ENCODE results near the gene LAGE3. TPM values are rescaled to one million over a fixed set of nuclear protein-coding genes. Genes with fewer than 3 reads are reported as not detected.

LAGE3 gene
- total and polyA plus RNA-seq, 2 of the 8 experiments (the other 6 are each of a cell fraction or from before 2014, with no cell fraction given), result 44.5 to 102 TPM

DNA sequence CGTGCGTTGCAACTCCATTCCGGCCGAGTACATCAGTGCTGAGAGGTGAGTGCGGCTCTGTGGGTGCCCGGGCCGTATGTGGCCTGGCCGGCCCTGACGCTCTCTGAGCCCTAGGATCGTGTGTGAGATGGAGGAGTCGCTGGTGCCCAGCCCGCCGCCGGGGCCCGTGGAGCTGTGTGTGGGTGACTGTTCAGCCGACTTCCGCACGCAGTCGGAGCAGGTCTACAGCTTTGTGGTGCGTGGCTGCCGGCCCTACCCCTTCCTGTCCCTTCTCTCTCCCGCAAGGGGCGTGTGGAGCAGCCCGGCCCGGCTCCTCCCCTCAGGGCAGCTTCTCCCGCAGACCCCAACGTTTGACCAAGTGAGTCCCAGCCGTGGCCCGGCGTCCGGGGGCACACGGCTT is 13.0 kb downstream of the LAGE3 start:
- Histone ChIP-seq H3K18ac (ENCODE audit: extremely low read depth, low read length) (no peak overlapping the region), H3K79me1 (ENCODE audit: low read depth, low read length) (no peaks in the 10 kb centered on the region), H4K91ac (replicated peaks; ENCODE audit: insufficient read length, low read length) (no peak overlapping the region), H3K27ac (ENCODE audit: low read depth, low read length) (no peak overlapping the region), H3K14ac (ENCODE audit: insufficient read length) (no peak overlapping the region), H3K9me3 (ENCODE audit: insufficient read depth in 2 of 2, low read depth in 1 of 2, low read length in 1 of 2) (no peaks in the 10 kb centered on the region), H2BK5ac (ENCODE audit: low read depth, low read length) (no peak overlapping the region), H3K4ac (replicated peaks; ENCODE audit: insufficient read length, low read depth, low read length) (no peak overlapping the region), H3K23me2 (ENCODE audit: low read depth, low read length) (no peaks in the 10 kb centered on the region), H3K4me3 (ENCODE audit: extremely low read depth in 1 of 4, insufficient read depth in 2 of 4, low read depth in 3 of 4, low read length in 4 of 4) (no peak overlapping the region), H2BK15ac (ENCODE audit: low read length) (no peak overlapping the region), H4K8ac (ENCODE audit: extremely low read depth, insufficient read depth, low read length) (no peak overlapping the region), H2AK5ac (ENCODE audit: low read depth, low read length) (no peak overlapping the region), H3K4me1 (replicated peaks in 1 of 4; ENCODE audit: control insufficient read depth in 3 of 4, insufficient read depth in 4 of 4, low read length in 3 of 4) (no peaks in the 10 kb centered on the region), H2AFZ (ENCODE audit: low read length) (no peak overlapping the region), H2BK20ac (ENCODE audit: low read length) (no peak overlapping the region), H4K5ac (ENCODE audit: insufficient read length, low read depth, low read length) (no peak overlapping the region), H3K36me3 (ENCODE audit: control insufficient read depth in 2 of 4, insufficient read depth in 4 of 4, low read length in 3 of 4) (peaks cover 0 to 31% (median 7%) of the 10 kb centered on the region in 4 experiments; a peak in 6 of 8 replicates), H3K23ac (ENCODE audit: insufficient read length) (no peak overlapping the region), H2BK12ac (ENCODE audit: low read depth, low read length) (no peak overlapping the region), H3K79me2 (ENCODE audit: control insufficient read depth in 1 of 2, insufficient read depth in 2 of 2, low read length in 2 of 2) (no peaks in the 10 kb centered on the region), H3K9ac (replicated peaks in 1 of 4; ENCODE audit: extremely low read depth in 1 of 4, low read depth in 3 of 4, low read length in 3 of 4) (no peak overlapping the region), H3K27me3 (replicated peaks in 1 of 4; ENCODE audit: control insufficient read depth in 3 of 4, extremely low read depth in 1 of 4, insufficient read depth in 3 of 4, low read length in 3 of 4) (no peaks in the 10 kb centered on the region), H3K4me2 (ENCODE audit: insufficient read depth in 1 of 2, low read depth in 2 of 2, low read length in 2 of 2) (no peak overlapping the region), H4K20me1 (replicated peaks in 1 of 2; ENCODE audit: control insufficient read depth in 1 of 2, insufficient read depth in 2 of 2, low read length in 2 of 2) (no peaks in the 10 kb centered on the region), H3K56ac (replicated peaks; ENCODE audit: insufficient read length, low read depth, low read length) (no peak overlapping the region), H2BK120ac (replicated peaks; ENCODE audit: low read depth, low read length) (no peak overlapping the region)
- no peak for FAIRE-seq
- ChIA-PET CTCF (ENCODE audit: partially characterized antibody) (interaction anchor here (1.0 kb wide), 2 partner anchors 20 to 66 kb away, joined by 3 read pairs; no protein-coding TSS in a partner anchor), POLR2A (ENCODE audit: partially characterized antibody) (interaction anchor here (1.0 to 1.3 kb wide), 2 partner anchors 41 to 101 kb away, joined by 3 read pairs; no protein-coding TSS in a partner anchor)
- 91% methylated on average over 13 of the region's 32 CpGs; no CpG with 5 or more reads in 1 of the 2 experiments for WGBS, 2 experiments (ENCODE audit: extremely low coverage in 1 of 2, insufficient coverage in 1 of 2, insufficient read length in 1 of 2, insufficient replicate concordance in 2 of 2, low coverage in 1 of 2, low lambda C conversion rate in 2 of 2, missing lambda C conversion rate in 1 of 2)
- DNase-seq (ENCODE audit: low read depth in 1 of 2, low spot score in 2 of 2), result no peak
- TF ChIP-seq EZH2 (IDR thresholded peaks at IDR 0.05; ENCODE audit: low read depth, low read length, severe bottlenecking) (no peak), CHD1 (IDR thresholded peaks at IDR 0.05; ENCODE audit: low read depth, low read length) (no peak), BCL11A (IDR thresholded peaks at IDR 0.05; ENCODE audit: low read depth in 2 of 2, low read length in 2 of 2) (no peak), RNF2 (IDR thresholded peaks at IDR 0.05; ENCODE audit: borderline replicate concordance, low read depth, low read length, missing control alignments, poor library complexity, severe bottlenecking) (no peak), SP4 (IDR thresholded peaks at IDR 0.05; ENCODE audit: low read length) (no peak), ZNF274 (IDR thresholded peaks at IDR 0.05; ENCODE audit: borderline replicate concordance, extremely low read depth, low read length) (no peak), CTCF (IDR thresholded peaks at IDR 0.05; ENCODE audit: control extremely low read depth in 1 of 3, insufficient read depth in 1 of 3, low read depth in 1 of 3, low read length in 3 of 3) (no peak), FOSL1 (IDR thresholded peaks at IDR 0.05; ENCODE audit: insufficient read depth, low read depth, low read length) (no peak), EGR1 (IDR thresholded peaks at IDR 0.05; ENCODE audit: borderline replicate concordance, low read depth, low read length) (no peak), SP2 (IDR thresholded peaks at IDR 0.05; ENCODE audit: low read length) (no peak)
- TF ChIP-seq, protein P1, sequence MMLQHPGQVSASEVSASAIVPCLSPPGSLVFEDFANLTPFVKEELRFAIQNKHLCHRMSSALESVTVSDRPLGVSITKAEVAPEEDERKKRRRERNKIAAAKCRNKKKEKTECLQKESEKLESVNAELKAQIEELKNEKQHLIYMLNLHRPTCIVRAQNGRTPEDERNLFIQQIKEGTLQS (IDR thresholded peaks at IDR 0.05; ENCODE audit: insufficient read depth, low read depth, low read length), result no peak
